Trophoblast cell (in vitro differentiated cells and primary cell): ENCODE results near the gene GPR3.

Source experiments
- DNase-seq, 2 donors: peaks; one replicate each; pipeline ENCODE4 v3.0.0-alpha.2; 2016
- H2AFZ ChIP-seq: 2 replicates; pipeline ENCODE4 v1.6.1; 2013; ENCODE audit warnings: low read length, moderate library complexity, mild to moderate bottlenecking; ENCODE audit not compliant: insufficient read depth, poor library complexity
- H2AK5ac ChIP-seq: 2 replicates; pipeline ENCODE4 v1.6.1; 2013; ENCODE audit warnings: mild to moderate bottlenecking, low read length
- H2BK120ac ChIP-seq: 2 replicates; pipeline ENCODE4 v1.6.1; 2013; ENCODE audit warnings: low read length, mild to moderate bottlenecking, moderate library complexity; ENCODE audit not compliant: insufficient read depth, poor library complexity
- H2BK12ac ChIP-seq: 2 replicates; pipeline ENCODE4 v1.6.1; 2013; ENCODE audit warnings: mild to moderate bottlenecking, low read length, moderate library complexity
- H2BK5ac ChIP-seq: 2 replicates; pipeline ENCODE4 v1.6.1; 2013; ENCODE audit warnings: low read length, low read depth, moderate library complexity, mild to moderate bottlenecking; ENCODE audit not compliant: poor library complexity
- H3K14ac ChIP-seq: 2 replicates; pipeline ENCODE4 v1.6.1; 2013; ENCODE audit warnings: mild to moderate bottlenecking, low read length
- H3K18ac ChIP-seq: 2 replicates; pipeline ENCODE4 v1.6.1; 2013; ENCODE audit warnings: mild to moderate bottlenecking, low read length
- H3K23ac ChIP-seq: 2 replicates; pipeline ENCODE4 v1.6.1; 2013; ENCODE audit warnings: low read length
- H3K27ac ChIP-seq: 2 replicates; pipeline ENCODE4 v1.5.1; 2013; ENCODE audit warnings: low read depth, mild to moderate bottlenecking, inconsistent platforms, low read length, moderate library complexity
- H3K27me3 ChIP-seq: 2 replicates; pipeline ENCODE4 v1.6.1; 2013; ENCODE audit warnings: inconsistent platforms, mild to moderate bottlenecking, low read length, moderate library complexity; ENCODE audit not compliant: insufficient read depth
- H3K36me3 ChIP-seq, 2 experiments: 1 replicate in 1 of 2; 2 replicates in 1 of 2; pipeline ENCODE4 v1.6.1; 2013; ENCODE audit warnings: low read length in 2 of 2, mild to moderate bottlenecking in 2 of 2, moderate library complexity in 1 of 2; ENCODE audit not compliant: insufficient read depth in 2 of 2, control insufficient read depth in 1 of 2
- H3K4ac ChIP-seq: 2 replicates; pipeline ENCODE4 v1.6.1; 2013; ENCODE audit warnings: low read depth, mild to moderate bottlenecking, low read length, moderate library complexity
- H3K4me1 ChIP-seq, 2 experiments: 1 replicate in 1 of 2; 2 replicates in 1 of 2; pipeline ENCODE4 v1.6.1; 2013; ENCODE audit warnings: low read length in 2 of 2, mild to moderate bottlenecking in 2 of 2, moderate library complexity in 1 of 2; ENCODE audit not compliant: insufficient read depth in 2 of 2, control insufficient read depth in 1 of 2
- H3K4me2 ChIP-seq: 2 replicates; pipeline ENCODE4 v1.6.1; 2013; ENCODE audit warnings: inconsistent platforms, mild to moderate bottlenecking, low read length, moderate library complexity
- H3K4me3 ChIP-seq: 2 replicates; pipeline ENCODE4 v1.5.1; 2013; ENCODE audit warnings: mild to moderate bottlenecking, low read depth, low read length, inconsistent platforms
- H3K79me1 ChIP-seq: one replicate; pipeline ENCODE4 v1.6.1; 2013; ENCODE audit warnings: low read length
- H3K79me2 ChIP-seq: 2 replicates; pipeline ENCODE4 v1.6.1; 2013; ENCODE audit warnings: low read length, mild to moderate bottlenecking; ENCODE audit not compliant: control insufficient read depth, insufficient read depth, poor library complexity
- H3K9ac ChIP-seq: 2 replicates; pipeline ENCODE4 v1.6.1; 2013; ENCODE audit warnings: mild to moderate bottlenecking, low read length
- H3K9me3 ChIP-seq: 2 replicates; pipeline ENCODE4 v1.6.1; 2013; ENCODE audit warnings: low read depth, mild to moderate bottlenecking, control low read depth, inconsistent platforms, low read length; ENCODE audit not compliant: insufficient read depth
- H4K12ac ChIP-seq: 2 replicates; pipeline ENCODE4 v1.6.1; 2013; ENCODE audit warnings: low read depth, mild to moderate bottlenecking, low read length, moderate library complexity
- H4K8ac ChIP-seq: 2 replicates; pipeline ENCODE4 v1.6.1; 2013; ENCODE audit warnings: low read depth, mild to moderate bottlenecking, low read length, moderate library complexity
- H4K91ac ChIP-seq: one replicate; pipeline ENCODE4 v1.6.1; 2013; ENCODE audit warnings: low read depth, mild to moderate bottlenecking, low read length, moderate library complexity
- WGBS: extraction: QIAGEN DNeasy Blood & Tissue Kit; methylation state at CpG from one replicate; pipeline ENCODE4 v1.1.7; 2013; ENCODE audit warnings: missing lambda C conversion rate; ENCODE audit not compliant: insufficient read length, insufficient coverage; ENCODE audit errors: extremely low coverage; 5-methylcytosine and 5-hydroxymethylcytosine counted together

Gene GPR3

DNA sequence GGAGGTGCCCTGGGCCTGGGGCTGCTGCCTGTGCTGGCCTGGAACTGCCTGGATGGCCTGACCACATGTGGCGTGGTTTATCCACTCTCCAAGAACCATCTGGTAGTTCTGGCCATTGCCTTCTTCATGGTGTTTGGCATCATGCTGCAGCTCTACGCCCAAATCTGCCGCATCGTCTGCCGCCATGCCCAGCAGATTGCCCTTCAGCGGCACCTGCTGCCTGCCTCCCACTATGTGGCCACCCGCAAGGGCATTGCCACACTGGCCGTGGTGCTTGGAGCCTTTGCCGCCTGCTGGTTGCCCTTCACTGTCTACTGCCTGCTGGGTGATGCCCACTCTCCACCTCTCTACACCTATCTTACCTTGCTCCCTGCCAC lies 1.8 kb downstream of the GPR3 start:
- H3K9ac ChIP-seq, result no peak overlapping the region

DNA sequence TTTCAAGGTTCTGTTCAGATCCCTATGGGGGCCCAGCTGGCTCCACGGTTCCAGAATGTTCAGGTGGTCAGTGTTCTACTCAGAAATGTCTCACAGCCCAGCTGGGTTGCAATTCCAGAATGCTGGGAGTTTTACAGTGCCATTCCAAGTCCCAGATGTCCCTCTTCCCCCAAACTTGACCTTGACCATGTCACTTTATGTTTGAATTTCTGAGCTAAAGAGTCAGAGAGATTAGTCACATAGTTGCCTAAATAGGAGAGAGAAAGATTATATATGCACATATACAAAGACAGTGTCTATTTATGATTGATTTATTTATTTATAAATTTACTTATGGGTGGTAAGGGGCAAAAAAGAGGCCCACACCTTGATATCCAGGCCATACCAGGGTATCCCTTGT lies 2.5 kb downstream of the GPR3 start:
- H3K9me3 ChIP-seq, result peaks cover 2% of the 10 kb centered on the region
- no peak overlapping the region for H2AK5ac ChIP-seq
- H3K79me2 ChIP-seq, result no peaks in the 10 kb centered on the region
- no CpG with 5 or more reads among the region's 1 CpG for WGBS
- H2AFZ ChIP-seq, result no peak overlapping the region
- no peak overlapping the region for H4K91ac ChIP-seq
- peaks cover 2 to 13% of the 10 kb centered on the region in 2 experiments for H3K4me1 ChIP-seq
- no peak overlapping the region for H2BK5ac ChIP-seq
- H3K4me2 ChIP-seq, result no peak overlapping the region
- H3K4me3 ChIP-seq, result no peak overlapping the region
- no peak overlapping the region for H2BK120ac ChIP-seq
- no peak overlapping the region for H3K23ac ChIP-seq
- no peak overlapping the region for H4K12ac ChIP-seq
- no peak overlapping the region for H3K9ac ChIP-seq
- no peak overlapping the region for H3K18ac ChIP-seq
- H4K8ac ChIP-seq, result no peak overlapping the region
- no peak for DNase-seq
- H3K36me3 ChIP-seq, result no peaks in the 10 kb centered on the region
- H3K4ac ChIP-seq, result no peak overlapping the region
- no peaks in the 10 kb centered on the region for H3K27me3 ChIP-seq
- H3K79me1 ChIP-seq, result peaks cover 2% of the 10 kb centered on the region
- no peak overlapping the region for H2BK12ac ChIP-seq
- H3K27ac ChIP-seq, result no peak overlapping the region
- no peak overlapping the region for H3K14ac ChIP-seq

More for the DNA sequence above, 1.8 kb downstream of the GPR3 start:
- no peak overlapping the region for H4K91ac ChIP-seq
- H3K79me2 ChIP-seq, result no peaks in the 10 kb centered on the region
- H3K4me3 ChIP-seq, result no peak overlapping the region
- no peak overlapping the region for H3K27ac ChIP-seq
- H2BK12ac ChIP-seq, result no peak overlapping the region
- H3K18ac ChIP-seq, result no peak overlapping the region
- no peak overlapping the region for H2BK5ac ChIP-seq
- H3K4me1 ChIP-seq, result peaks cover 2 to 13% of the 10 kb centered on the region in 2 experiments
- no peak overlapping the region for H2AK5ac ChIP-seq
- H3K36me3 ChIP-seq, result no peaks in the 10 kb centered on the region
- no peaks in the 10 kb centered on the region for H3K9me3 ChIP-seq
- H2AFZ ChIP-seq, result no peak overlapping the region
- WGBS, result no CpG with 5 or more reads among the region's 9 CpGs
- no peak overlapping the region for H3K14ac ChIP-seq
- no peaks in the 10 kb centered on the region for H3K27me3 ChIP-seq
- H3K4ac ChIP-seq, result no peak overlapping the region
- no peak for DNase-seq
- H2BK120ac ChIP-seq, result no peak overlapping the region
- H3K23ac ChIP-seq, result no peak overlapping the region
- no peak overlapping the region for H4K8ac ChIP-seq
- no peak overlapping the region for H4K12ac ChIP-seq
- no peak overlapping the region for H3K4me2 ChIP-seq
- H3K79me1 ChIP-seq, result peaks cover 2% of the 10 kb centered on the region

- H4K91ac ChIP-seq, result no peak overlapping the region
- no peak overlapping the region for H2BK12ac ChIP-seq
- no peak overlapping the region for H3K18ac ChIP-seq
- H4K12ac ChIP-seq, result no peak overlapping the region
- H3K4ac ChIP-seq, result no peak overlapping the region
- no peak overlapping the region for H2AK5ac ChIP-seq
- no peaks in the 10 kb centered on the region for H3K27me3 ChIP-seq
- no peak overlapping the region for H3K4me2 ChIP-seq
- peaks cover 2% of the 10 kb centered on the region for H3K79me1 ChIP-seq
- H3K9me3 ChIP-seq, result peaks cover 2% of the 10 kb centered on the region
- no peak overlapping the region for H2AFZ ChIP-seq
- peaks cover 2 to 13% of the 10 kb centered on the region in 2 experiments for H3K4me1 ChIP-seq
- DNase-seq, result peak; percentile 63 to 87
- H3K14ac ChIP-seq, result no peak overlapping the region
- no peak overlapping the region for H3K4me3 ChIP-seq
- no peak overlapping the region for H3K9ac ChIP-seq
- H4K8ac ChIP-seq, result no peak overlapping the region
- no peak overlapping the region for H3K23ac ChIP-seq
- no peak overlapping the region for H2BK5ac ChIP-seq
- H3K79me2 ChIP-seq, result no peaks in the 10 kb centered on the region
- no peak overlapping the region for H2BK120ac ChIP-seq
- H3K27ac ChIP-seq, result no peak overlapping the region
- H3K36me3 ChIP-seq, result no peaks in the 10 kb centered on the region
- WGBS, result no CpG with 5 or more reads among the region's 10 CpGs
Measured at GRCh38 chr1:27395441-27396195, 3.2 kb downstream of the GPR3 start.

- Histone ChIP-seq H3K79me1 (peaks cover 2% of the 10 kb centered on the region), H3K4me1 (peaks cover 2 to 8% of the 10 kb centered on the region in 2 experiments), H2BK12ac (no peak overlapping the region), H3K9ac (no peak overlapping the region), H3K9me3 (peaks cover 2% of the 10 kb centered on the region), H3K18ac (no peak overlapping the region), H4K8ac (no peak overlapping the region), H3K23ac (no peak overlapping the region), H2AK5ac (no peak overlapping the region), H2BK5ac (no peak overlapping the region), H4K91ac (no peak overlapping the region), H2BK120ac (no peak overlapping the region), H3K4me3 (no peak overlapping the region), H4K12ac (no peak overlapping the region), H3K36me3 (no peaks in the 10 kb centered on the region), H2AFZ (no peak overlapping the region), H3K4me2 (no peak overlapping the region), H3K27ac (no peak overlapping the region), H3K4ac (no peak overlapping the region), H3K79me2 (no peaks in the 10 kb centered on the region), H3K14ac (no peak overlapping the region), H3K27me3 (no peaks in the 10 kb centered on the region)
- DNase-seq, result no peak
- no CpG with 5 or more reads among the region's 3 CpGs for WGBS
Measured at GRCh38 chr1:27397110-27397509, 4.7 kb downstream of the GPR3 start.
